Activated CD8-positive, alpha-beta memory T cell treated with anti-CD3 and anti-CD28 coated beads for 1 hour (primary cell): ENCODE data around the gene CEACAM7.
A peak's percentile ranks its signal among the peaks of the same experiment; 100 is the strongest.
"Not testable (repeated sequence)": the region's sequence is repeated elsewhere in the genome, so short reads cannot be mapped to it uniquely, and the experiment has no call there.

Experiments used
- DNase-seq, 2 donors: peaks; one replicate each; pipeline ENCODE4 v3.0.0-alpha.2; 2020; ENCODE audit warnings: low read depth in 1 of 2; ENCODE audit errors: extremely low read depth in 1 of 2

CEACAM7 gene

GRCh38 chr19:41688098-41688497, at the start of gene CEACAM7:
TSS of gene CEACAM7 (minus strand) at chr19:41688270. CDS start at chr19:41688165, 105 bp downstream.
- DNase-seq, result no peak

GRCh38 chr19:41735071-41735600, 47.1 kb upstream of the CEACAM7 start:
- DNase-seq, result no peak

GRCh38 chr19:41734585-41734984, 46.5 kb upstream of the CEACAM7 start:
- no peak for DNase-seq

GRCh38 chr19:41734156-41734555, 46.1 kb upstream of the CEACAM7 start:
- DNase-seq, result no peak

GRCh38 chr19:41726493-41726892, 38.4 kb upstream of the CEACAM7 start:
- no peak for DNase-seq

GRCh38 chr19:41720103-41720502, 32.0 kb upstream of the CEACAM7 start:
- no peak for DNase-seq

- no peak for DNase-seq
These were observed 30.7 kb upstream of the CEACAM7 start for GRCh38 chr19:41718761-41719160.

- DNase-seq, result no peak
These were observed 26.5 kb upstream of the CEACAM7 start for GRCh38 chr19:41714598-41714997.

GRCh38 chr19:41711376-41712261, 23.5 kb upstream of the CEACAM7 start:
- no peak for DNase-seq

GRCh38 chr19:41709951-41710645, 22.0 kb upstream of the CEACAM7 start:
- no peak for DNase-seq

GRCh38 chr19:41709516-41709915, 21.4 kb upstream of the CEACAM7 start:
- not testable (repeated sequence) for DNase-seq

GRCh38 chr19:41708481-41708880, 20.4 kb upstream of the CEACAM7 start, which contains the start of gene CEACAM5:
TSS of gene CEACAM5 (plus strand) at chr19:41708626. CDS start at chr19:41708732, 106 bp downstream.
- DNase-seq, result no peak

GRCh38 chr19:41707871-41708371, 19.9 kb upstream of the CEACAM7 start:
- DNase-seq, result no peak

GRCh38 chr19:41707502-41707812, 19.4 kb upstream of the CEACAM7 start:
- DNase-seq, result no peak

GRCh38 chr19:41706741-41707501, 18.9 kb upstream of the CEACAM7 start:
- peak; percentile 23 to 51 for DNase-seq

- peak in 1 of 2 donors; percentile 8 for DNase-seq
These were observed 17.5 kb upstream of the CEACAM7 start for GRCh38 chr19:41705393-41706174.

GRCh38 chr19:41703602-41704293, 15.7 kb upstream of the CEACAM7 start:
- DNase-seq, result no peak

GRCh38 chr19:41702171-41702651, 14.1 kb upstream of the CEACAM7 start:
- DNase-seq, result no peak

GRCh38 chr19:41701401-41702075, 13.5 kb upstream of the CEACAM7 start:
- DNase-seq, result no peak
